C4-2B (cell line): ENCODE results near the gene ZNF765.

ENCODE experiments used
- ZFX ChIP-seq: fragments of 450-650 bp; IDR thresholded peaks from 2 replicates; pipeline ENCODE4 v1.6.1; 2017
- TF ChIP-seq, protein P1 (sequence below): fragments of 450-650 bp; conservative IDR thresholded peaks from 2 replicates; pipeline ENCODE4 v1.5.1; 2017; ENCODE audit warnings: mild to moderate bottlenecking

- TF ChIP-seq, protein P1, sequence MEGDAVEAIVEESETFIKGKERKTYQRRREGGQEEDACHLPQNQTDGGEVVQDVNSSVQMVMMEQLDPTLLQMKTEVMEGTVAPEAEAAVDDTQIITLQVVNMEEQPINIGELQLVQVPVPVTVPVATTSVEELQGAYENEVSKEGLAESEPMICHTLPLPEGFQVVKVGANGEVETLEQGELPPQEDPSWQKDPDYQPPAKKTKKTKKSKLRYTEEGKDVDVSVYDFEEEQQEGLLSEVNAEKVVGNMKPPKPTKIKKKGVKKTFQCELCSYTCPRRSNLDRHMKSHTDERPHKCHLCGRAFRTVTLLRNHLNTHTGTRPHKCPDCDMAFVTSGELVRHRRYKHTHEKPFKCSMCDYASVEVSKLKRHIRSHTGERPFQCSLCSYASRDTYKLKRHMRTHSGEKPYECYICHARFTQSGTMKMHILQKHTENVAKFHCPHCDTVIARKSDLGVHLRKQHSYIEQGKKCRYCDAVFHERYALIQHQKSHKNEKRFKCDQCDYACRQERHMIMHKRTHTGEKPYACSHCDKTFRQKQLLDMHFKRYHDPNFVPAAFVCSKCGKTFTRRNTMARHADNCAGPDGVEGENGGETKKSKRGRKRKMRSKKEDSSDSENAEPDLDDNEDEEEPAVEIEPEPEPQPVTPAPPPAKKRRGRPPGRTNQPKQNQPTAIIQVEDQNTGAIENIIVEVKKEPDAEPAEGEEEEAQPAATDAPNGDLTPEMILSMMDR = no peak
- TF ChIP-seq ZFX = no peak
Measured at GRCh38 chr19:53389571-53389970, 5.4 kb upstream of the ZNF765 start.
